ENCODE data around the gene GPR62. TPM values are rescaled to one million over a fixed set of nuclear protein-coding genes. Genes with fewer than 3 reads are reported as not detected.

GPR62 gene
- polyA plus RNA-seq, 1 of the 3 experiments (the other 2 are of a cell fraction) = 0.02 TPM

- Histone ChIP-seq H3F3A (replicated peaks; ENCODE audit: insufficient read depth) (peaks cover 19% of the 10 kb centered on the region), H3K9ac (no peak overlapping the region), H2AFZ (ENCODE audit: low read depth) (no peak overlapping the region), H3K79me2 (ENCODE audit: insufficient read depth) (peaks cover 23% of the 10 kb centered on the region), H3K9me3 (no peaks in the 10 kb centered on the region), H3K9me2 (no peaks in the 10 kb centered on the region), H3K27ac (ENCODE audit: low read depth in 2 of 2, low read length in 1 of 2) (peak overlapping the region in 1 of 2 experiments; percentile 30; a peak in 1 of 4 replicates), H3K4me1 (ENCODE audit: control insufficient read depth in 1 of 2, insufficient read depth in 2 of 2, low read depth in 1 of 2, low read length in 1 of 2) (peaks cover 7 to 55% of the 10 kb centered on the region in 2 experiments), H3K4me2 (no peak overlapping the region), H3K27me3 (ENCODE audit: insufficient read depth) (no peaks in the 10 kb centered on the region), H3K4me3 (ENCODE audit: low read depth in 2 of 2, low read length in 1 of 2) (no peak overlapping the region), H3K36me3 (replicated peaks in 1 of 2; ENCODE audit: control insufficient read depth in 1 of 2, insufficient read depth in 2 of 2, low read length in 1 of 2) (no peaks in the 10 kb centered on the region), H4K20me1 (ENCODE audit: insufficient read depth) (no peaks in the 10 kb centered on the region)
- TF ChIP-seq MEF2A (IDR thresholded peaks at IDR 0.05; ENCODE audit: borderline replicate concordance, low read depth) (no peak), NRF1 (IDR thresholded peaks at IDR 0.05; ENCODE audit: low read depth, low read length) (no peak), JUND (IDR thresholded peaks at IDR 0.05) (no peak), PBX3 (IDR thresholded peaks at IDR 0.05) (no peak), GATA2 (CRISPR knock-in tag; IDR thresholded peaks at IDR 0.05) (no peak), FOXJ3 (CRISPR knock-in tag; IDR thresholded peaks at IDR 0.05) (no peak), YY1 (IDR thresholded peaks at IDR 0.05; ENCODE audit: low read depth) (no peak), SMC3 (IDR thresholded peaks at IDR 0.05; ENCODE audit: low read depth, low read length) (no peak), SIN3A (IDR thresholded peaks at IDR 0.05; ENCODE audit: borderline replicate concordance, low read depth, low read length) (no peak), MXI1 (IDR thresholded peaks at IDR 0.05; ENCODE audit: low read depth, low read length) (no peak), TEAD4 (IDR thresholded peaks at IDR 0.05; ENCODE audit: borderline replicate concordance, insufficient read depth) (no peak), RCOR1 (IDR thresholded peaks at IDR 0.05; ENCODE audit: low read length) (no peak), USF1 (IDR thresholded peaks at IDR 0.05; ENCODE audit: borderline replicate concordance, low read depth) (no peak), EP300 (IDR thresholded peaks at IDR 0.05; ENCODE audit: borderline replicate concordance in 1 of 2, low read depth in 1 of 2, low read length in 1 of 2) (no peak), EZH2phosphoT487 (IDR thresholded peaks at IDR 0.05; ENCODE audit: borderline replicate concordance, low read depth) (no peak), RAD21 (IDR thresholded peaks at IDR 0.05; ENCODE audit: low read length) (no peak), CTCF (IDR thresholded peaks at IDR 0.05) (no peak), USF2 (IDR thresholded peaks at IDR 0.05; ENCODE audit: borderline replicate concordance, low read depth, low read length) (no peak), CHD2 (IDR thresholded peaks at IDR 0.05; ENCODE audit: low read length, partially characterized antibody) (no peak), GABPA (IDR thresholded peaks at IDR 0.05; ENCODE audit: low read depth) (no peak)
- no peak for DNase-seq
- 86% methylated on average over 1 of the region's 11 CpGs for WGBS (ENCODE audit: low lambda C conversion rate)
- CTCF ChIA-PET = interaction anchor here (2.9 to 4.8 kb wide), 2 partner anchors 11 to 29 kb away, joined by 23 to 27 read pairs; partner anchors contain the start of genes ACY1, PARP3 and RRP9
- POLR2A ChIA-PET = interaction anchor here (0.6 kb wide), 1 partner anchor 10 kb away, joined by 3 read pairs; no protein-coding TSS in a partner anchor
These were observed 16.2 kb downstream of the GPR62 start for GRCh38 chr3:51971350-51971749.
